PC-3 (cell line): Measurements from ENCODE around the gene ZNF487. TPM values are rescaled to one million over a fixed set of nuclear protein-coding genes. Genes with fewer than 3 reads are reported as not detected.

Source experiments
- ATAC-seq: fragments of 200-7000 bp; cut with Tn5 transposase; 2 replicates; pipeline ENCODE4 v1.9.1; 2020; ENCODE audit warnings: mild to moderate bottlenecking, moderate library complexity
- BruUV-seq: library from RNA; stranded (reverse); fragments of 400-500 nt; replicated peaks from 2 replicates; lab custom pipeline; 2021; lab: Mats Ljungman, UMichigan
- CTCF ChIA-PET: fragments of 300-600 bp; sonication (Branson Sonifier 250); formaldehyde crosslinking; loops from one replicate; lab custom pipeline; 2022; ENCODE audit warnings: antibody characterized with exemption; lab: Charles Lee
- POLR2A ChIA-PET: fragments of 300-600 bp; sonication (Branson Sonifier 250); formaldehyde crosslinking; loops from one replicate; lab custom pipeline; 2022; ENCODE audit warnings: antibody characterized with exemption; ENCODE audit not compliant: unreplicated experiment; lab: Charles Lee
- DNase-seq: peaks from one replicate; pipeline ENCODE4 v3.0.0-alpha.2; 2015
- H2AFZ ChIP-seq: fragments of 300-600 bp; sonication (generic); 2 replicates; pipeline ENCODE4 v1.6.0; 2016; ENCODE audit warnings: antibody characterized with exemption, low read length
- H3F3A ChIP-seq: fragments of 300-600 bp; sonication (generic); one replicate; pipeline ENCODE4 v1.6.0; 2017; ENCODE audit warnings: antibody characterized with exemption, low read length, control low read depth, mild to moderate bottlenecking; ENCODE audit not compliant: unreplicated experiment
- H3K27ac ChIP-seq: fragments of 300-600 bp; sonication (generic); 2 replicates; pipeline ENCODE4 v1.5.1; 2016; ENCODE audit warnings: mild to moderate bottlenecking, low read length
- H3K27me3 ChIP-seq: fragments of 300-600 bp; sonication (generic); 2 replicates; pipeline ENCODE4 v1.6.1; 2016; ENCODE audit warnings: low read length, mixed read lengths
- H3K36me3 ChIP-seq: fragments of 300-600 bp; sonication (generic); 2 replicates; pipeline ENCODE4 v1.6.1; 2016; ENCODE audit warnings: low read depth, mixed run types, low read length, mixed read lengths
- H3K4me1 ChIP-seq: fragments of 300-600 bp; sonication (generic); 2 replicates; pipeline ENCODE4 v1.5.1; 2016; ENCODE audit warnings: low read length; ENCODE audit not compliant: insufficient read depth
- H3K4me2 ChIP-seq: fragments of 300-600 bp; sonication (generic); 2 replicates; pipeline ENCODE4 v1.6.0; 2016; ENCODE audit warnings: low read length
- H3K4me3 ChIP-seq: fragments of 300-600 bp; sonication (generic); 2 replicates; pipeline ENCODE4 v1.5.1; 2016; ENCODE audit warnings: mild to moderate bottlenecking, low read length, mixed read lengths
- H3K79me2 ChIP-seq: fragments of 300-600 bp; sonication (generic); 2 replicates; pipeline ENCODE4 v1.6.1; 2017; ENCODE audit warnings: low read length, mixed read lengths
- H3K9ac ChIP-seq: fragments of 300-600 bp; sonication (generic); 2 replicates; pipeline ENCODE4 v1.6.0; 2016; ENCODE audit warnings: mild to moderate bottlenecking, low read length
- H3K9me2 ChIP-seq: fragments of 300-600 bp; sonication (generic); replicated peaks from 2 replicates; pipeline ENCODE4 v1.6.1; 2016; ENCODE audit warnings: mixed run types, low read length, mixed read lengths
- H3K9me3 ChIP-seq: fragments of 300-600 bp; sonication (generic); 2 replicates; pipeline ENCODE4 v1.6.1; 2016; ENCODE audit warnings: low read length, mixed read lengths
- H4K20me1 ChIP-seq: fragments of 300-600 bp; sonication (generic); 2 replicates; pipeline ENCODE4 v1.6.1; 2016; ENCODE audit warnings: low read length, mixed read lengths
- EZH2 ChIP-seq: fragments of 300-600 bp; sonication (generic); IDR thresholded peaks from one replicate; pipeline ENCODE4 v1.6.1; 2017; ENCODE audit warnings: antibody characterized with exemption, mild to moderate bottlenecking, low read length; ENCODE audit not compliant: unreplicated experiment
- EZH2phosphoT487 ChIP-seq: fragments of 300-600 bp; sonication (generic); IDR thresholded peaks from 2 replicates; pipeline ENCODE4 v1.6.1; 2018; ENCODE audit warnings: mild to moderate bottlenecking, antibody characterized with exemption, low read length, borderline replicate concordance
- intact Hi-C: fragments of 100-400 bp; cut with micrococcal nuclease; formaldehyde crosslinking; loops from 2 replicates; pipeline ENCODE4 v1.9.0; 2023
- total RNA-seq: library from RNA; depleted of rRNA; stranded (reverse); fragments of >200 nt; gene quantifications from 2 replicates; pipeline ENCODE4 v1.2.3, GENCODE V29; 2014
- TF ChIP-seq, protein P1 (sequence below): fragments of 300-600 bp; sonication (generic); conservative IDR thresholded peaks from 2 replicates; pipeline ENCODE4 v1.5.1; 2017; ENCODE audit warnings: antibody characterized with exemption, low read depth, mild to moderate bottlenecking, low read length

Gene ZNF487
- total RNA-seq, 1 experiment from 2014 or later: 9.4 TPM

GRCh38 chr10:43404704-43405084, 32.2 kb upstream of the ZNF487 start:
- Histone ChIP-seq H3K4me1 (peaks cover 52% of the 10 kb centered on the region), H3K9ac (peak overlapping the region; percentile 100; the same call in 1 of the 2 replicates), H3K79me2 (peaks cover 97% of the 10 kb centered on the region), H3F3A (peaks cover 3% of the 10 kb centered on the region), H3K36me3 (peaks cover 22% of the 10 kb centered on the region), H4K20me1 (peaks cover 69% of the 10 kb centered on the region), H3K9me2 (no peaks in the 10 kb centered on the region), H2AFZ (no peak overlapping the region), H3K27me3 (no peaks in the 10 kb centered on the region), H3K9me3 (no peaks in the 10 kb centered on the region), H3K27ac (peak overlapping the region; percentile 5; the same call in 1 of the 2 replicates), H3K4me2 (peak overlapping the region; percentile 99), H3K4me3 (peak overlapping the region; percentile 98)
- intact Hi-C loops: no loop called here
- POLR2A ChIA-PET: no interaction called here
- ATAC-seq: no peak
- CTCF ChIA-PET: no interaction called here
- no peak for DNase-seq
- TF ChIP-seq, protein P1, sequence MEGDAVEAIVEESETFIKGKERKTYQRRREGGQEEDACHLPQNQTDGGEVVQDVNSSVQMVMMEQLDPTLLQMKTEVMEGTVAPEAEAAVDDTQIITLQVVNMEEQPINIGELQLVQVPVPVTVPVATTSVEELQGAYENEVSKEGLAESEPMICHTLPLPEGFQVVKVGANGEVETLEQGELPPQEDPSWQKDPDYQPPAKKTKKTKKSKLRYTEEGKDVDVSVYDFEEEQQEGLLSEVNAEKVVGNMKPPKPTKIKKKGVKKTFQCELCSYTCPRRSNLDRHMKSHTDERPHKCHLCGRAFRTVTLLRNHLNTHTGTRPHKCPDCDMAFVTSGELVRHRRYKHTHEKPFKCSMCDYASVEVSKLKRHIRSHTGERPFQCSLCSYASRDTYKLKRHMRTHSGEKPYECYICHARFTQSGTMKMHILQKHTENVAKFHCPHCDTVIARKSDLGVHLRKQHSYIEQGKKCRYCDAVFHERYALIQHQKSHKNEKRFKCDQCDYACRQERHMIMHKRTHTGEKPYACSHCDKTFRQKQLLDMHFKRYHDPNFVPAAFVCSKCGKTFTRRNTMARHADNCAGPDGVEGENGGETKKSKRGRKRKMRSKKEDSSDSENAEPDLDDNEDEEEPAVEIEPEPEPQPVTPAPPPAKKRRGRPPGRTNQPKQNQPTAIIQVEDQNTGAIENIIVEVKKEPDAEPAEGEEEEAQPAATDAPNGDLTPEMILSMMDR: no peak
- BruUV-seq: no TSS peak

GRCh38 chr10:43407148-43407575, 29.7 kb upstream of the ZNF487 start:
- Histone ChIP-seq H3K4me1 (peaks cover 43% of the 10 kb centered on the region), H3K27ac (peak overlapping the region; percentile 91), H3K4me3 (peak overlapping the region; percentile 98), H3K79me2 (peaks cover 80% of the 10 kb centered on the region), H3K27me3 (no peaks in the 10 kb centered on the region), H2AFZ (no peak overlapping the region; the same call in 1 of the 2 replicates), H3K9me2 (no peaks in the 10 kb centered on the region), H3K9ac (peak overlapping the region; percentile 100), H3F3A (peaks cover 3% of the 10 kb centered on the region), H3K9me3 (no peaks in the 10 kb centered on the region), H4K20me1 (peaks cover 46% of the 10 kb centered on the region), H3K36me3 (peaks cover 12% of the 10 kb centered on the region), H3K4me2 (peak overlapping the region; percentile 99)
- CTCF ChIA-PET: no interaction called here
- POLR2A ChIA-PET: interaction anchor here (0.7 kb wide), 2 partner anchors 47 to 278 kb away, joined by 3 to 4 read pairs; no protein-coding TSS in a partner anchor
- ATAC-seq: peak; percentile 2; the same call in 1 of the 2 replicates
- no TSS peak for BruUV-seq
- DNase-seq: peak; percentile 51
- TF ChIP-seq EZH2phosphoT487: peak; percentile 87
- no peak for TF ChIP-seq EZH2
- intact Hi-C loops: loop anchor here (1.0 to 2.0 kb wide), 2 partner anchors 10 to 16 kb away; no protein-coding TSS in a partner anchor

DNA sequence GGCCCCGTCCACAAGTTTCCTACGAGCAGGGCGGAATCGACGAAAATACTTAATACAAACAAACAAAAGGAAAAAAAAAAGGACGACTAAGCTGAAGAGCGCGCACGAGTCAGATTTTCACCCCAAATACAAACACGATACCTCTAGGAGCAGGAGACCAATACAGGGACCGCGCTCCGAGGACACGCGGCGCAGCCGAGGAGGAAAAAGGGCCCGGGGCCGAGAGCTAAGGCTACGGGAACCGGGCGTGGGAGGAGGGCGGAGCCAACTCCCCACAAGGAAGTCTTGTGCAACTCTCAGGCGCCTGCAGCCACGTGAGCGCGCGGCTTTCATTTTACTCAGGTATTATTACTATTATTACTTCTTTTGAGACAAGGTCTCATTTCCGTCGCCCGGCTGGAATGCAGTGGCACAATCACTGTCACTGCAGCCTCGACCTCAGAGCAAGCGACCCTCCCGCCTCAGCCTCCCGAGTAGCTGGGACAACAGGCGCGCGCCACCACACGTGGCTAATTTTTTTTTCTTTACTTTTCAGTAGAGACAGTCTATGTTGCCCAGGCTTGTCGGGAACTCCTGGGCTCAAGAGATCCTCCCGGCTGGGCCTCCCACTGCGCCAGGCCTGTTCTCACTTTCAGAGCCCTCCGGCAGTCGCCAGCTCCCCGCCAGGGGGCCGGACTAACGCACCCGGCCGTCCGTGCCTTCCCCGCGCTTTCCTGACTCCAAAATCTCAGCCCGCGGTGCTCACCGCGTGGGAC, 29.2 kb upstream of the ZNF487 start:
- TF ChIP-seq, protein P1: peak; percentile 55
- no peak for TF ChIP-seq EZH2
- Histone ChIP-seq H4K20me1 (peaks cover 40% of the 10 kb centered on the region), H3K4me2 (peak overlapping the region; percentile 99), H3K79me2 (peaks cover 75% of the 10 kb centered on the region), H3K9ac (peak overlapping the region; percentile 100), H3K9me2 (no peaks in the 10 kb centered on the region), H3K4me1 (peaks cover 37% of the 10 kb centered on the region), H2AFZ (peak overlapping the region; percentile 35), H3K36me3 (peaks cover 10% of the 10 kb centered on the region), H3F3A (peaks cover 3% of the 10 kb centered on the region), H3K27ac (peak overlapping the region; percentile 91), H3K9me3 (no peaks in the 10 kb centered on the region), H3K27me3 (no peaks in the 10 kb centered on the region), H3K4me3 (peak overlapping the region; percentile 98)
- ATAC-seq: peak; percentile 31
- BruUV-seq: TSS peak; percentile 19
- intact Hi-C loops: loop anchor here (1.0 to 2.0 kb wide), 2 partner anchors 10 to 17 kb away; no protein-coding TSS in a partner anchor
- POLR2A ChIA-PET: interaction anchor here (0.7 kb wide), 2 partner anchors 46 to 279 kb away, joined by 3 to 4 read pairs; no protein-coding TSS in a partner anchor
- peak; percentile 92 for DNase-seq
- CTCF ChIA-PET: interaction anchor here (0.8 kb wide), 1 partner anchor 56 kb away, joined by 3 read pairs; no protein-coding TSS in a partner anchor
